H9 (cell line): ENCODE results near the gene ITGB3. TPM values are rescaled to one million over a fixed set of nuclear protein-coding genes. Genes with fewer than 3 reads are reported as not detected.

Experiments used
- DNase-seq: peaks from one replicate; pipeline ENCODE4 v3.0.0-alpha.2; 2017
- H2AFZ ChIP-seq: one replicate; pipeline ENCODE4 v1.6.1; 2013; ENCODE audit warnings: mild to moderate bottlenecking, low read length, control low read depth, moderate library complexity
- H2AK5ac ChIP-seq: 2 replicates; pipeline ENCODE4 v1.6.1; 2013; ENCODE audit warnings: low read length, control low read depth, mixed read lengths; ENCODE audit not compliant: insufficient read length
- H2BK120ac ChIP-seq: one replicate; pipeline ENCODE4 v1.6.1; 2013; ENCODE audit warnings: low read depth, mild to moderate bottlenecking, low read length, control low read depth, inconsistent platforms; ENCODE audit not compliant: poor library complexity, severe bottlenecking
- H2BK12ac ChIP-seq: 2 replicates; pipeline ENCODE4 v1.6.1; 2013; ENCODE audit warnings: low read length, control low read depth, mixed read lengths, low read depth; ENCODE audit not compliant: insufficient read length
- H2BK15ac ChIP-seq: 2 replicates; pipeline ENCODE4 v1.6.1; 2013; ENCODE audit warnings: low read depth, low read length, control low read depth
- H2BK20ac ChIP-seq: one replicate; pipeline ENCODE4 v1.6.1; 2013; ENCODE audit warnings: low read depth, mild to moderate bottlenecking, low read length, control low read depth, inconsistent platforms; ENCODE audit not compliant: poor library complexity, severe bottlenecking
- H2BK5ac ChIP-seq: 2 replicates; pipeline ENCODE4 v1.6.1; 2013; ENCODE audit warnings: low read length, control low read depth, mixed read lengths; ENCODE audit not compliant: insufficient read length
- H3K14ac ChIP-seq: 2 replicates; pipeline ENCODE4 v1.6.1; 2013; ENCODE audit warnings: low read length, control low read depth; ENCODE audit not compliant: insufficient read depth
- H3K18ac ChIP-seq: 2 replicates; pipeline ENCODE4 v1.6.1; 2013; ENCODE audit warnings: low read depth, mild to moderate bottlenecking, mixed read lengths, low read length, control low read depth; ENCODE audit not compliant: insufficient read length
- H3K23ac ChIP-seq: 2 replicates; pipeline ENCODE4 v1.6.1; 2013; ENCODE audit warnings: low read length, control low read depth, mixed read lengths, low read depth; ENCODE audit not compliant: insufficient read length
- H3K23me2 ChIP-seq: 2 replicates; pipeline ENCODE4 v1.6.1; 2013; ENCODE audit warnings: low read depth, mild to moderate bottlenecking, mixed read lengths, low read length, control low read depth; ENCODE audit not compliant: insufficient read length, poor library complexity, severe bottlenecking
- H3K27ac ChIP-seq: 2 replicates; pipeline ENCODE4 v1.5.1; 2013; ENCODE audit warnings: low read length, control low read depth, mixed read lengths, low read depth; ENCODE audit not compliant: insufficient read length
- H3K27me3 ChIP-seq: 2 replicates; pipeline ENCODE4 v1.6.1; 2013; ENCODE audit warnings: low read length, control low read depth, inconsistent platforms; ENCODE audit not compliant: insufficient read depth
- H3K4ac ChIP-seq: 2 replicates; pipeline ENCODE4 v1.6.1; 2013; ENCODE audit warnings: low read depth, mild to moderate bottlenecking, control low read depth, inconsistent platforms, low read length, moderate library complexity
- H3K4me1 ChIP-seq: 2 replicates; pipeline ENCODE4 v1.6.1; 2013; ENCODE audit warnings: low read length, control low read depth, inconsistent platforms; ENCODE audit not compliant: insufficient read depth
- H3K4me2 ChIP-seq: 2 replicates; pipeline ENCODE4 v1.6.1; 2013; ENCODE audit warnings: low read length, control low read depth, mixed read lengths; ENCODE audit not compliant: insufficient read length, insufficient read depth
- H3K56ac ChIP-seq: 2 replicates; pipeline ENCODE4 v1.6.1; 2013; ENCODE audit warnings: low read depth, mild to moderate bottlenecking, mixed read lengths, low read length, control low read depth; ENCODE audit not compliant: insufficient read length
- H3K79me1 ChIP-seq: 2 replicates; pipeline ENCODE4 v1.6.1; 2013; ENCODE audit warnings: low read depth, mild to moderate bottlenecking, moderate library complexity, low read length, control low read depth, inconsistent platforms; ENCODE audit not compliant: insufficient read depth, poor library complexity, severe bottlenecking
- H3K79me2 ChIP-seq: 2 replicates; pipeline ENCODE4 v1.6.1; 2013; ENCODE audit warnings: low read length, control low read depth, inconsistent platforms; ENCODE audit not compliant: insufficient read depth
- H3K9ac ChIP-seq: 2 replicates; pipeline ENCODE4 v1.6.1; 2013; ENCODE audit warnings: low read length, control low read depth, mixed read lengths; ENCODE audit not compliant: insufficient read length; ENCODE audit errors: extremely low read depth
- H3K9me3 ChIP-seq: one replicate; pipeline ENCODE4 v1.6.1; 2013; ENCODE audit warnings: low read depth, low read length, inconsistent platforms; ENCODE audit not compliant: control insufficient read depth
- H3T11ph ChIP-seq: one replicate; pipeline ENCODE4 v1.6.1; 2013; ENCODE audit warnings: mild to moderate bottlenecking, low read length, control low read depth, inconsistent platforms
- H4K20me1 ChIP-seq: one replicate; pipeline ENCODE4 v1.6.1; 2013; ENCODE audit not compliant: control insufficient read depth, insufficient read length, insufficient read depth
- H4K5ac ChIP-seq: 2 replicates; pipeline ENCODE4 v1.6.1; 2013; ENCODE audit warnings: low read depth, mild to moderate bottlenecking, mixed read lengths, low read length, control low read depth; ENCODE audit not compliant: insufficient read length
- H4K8ac ChIP-seq: replicated peaks from 2 replicates; pipeline ENCODE4 v1.6.1; 2013; ENCODE audit warnings: low read length, control low read depth, mixed read lengths, low read depth; ENCODE audit not compliant: insufficient read length
- H4K91ac ChIP-seq: 2 replicates; pipeline ENCODE4 v1.6.1; 2013; ENCODE audit warnings: low read depth, mild to moderate bottlenecking, moderate library complexity, mixed read lengths, low read length, control low read depth; ENCODE audit not compliant: insufficient read length
- H3K27ac Mint-ChIP-seq, 3 experiments: 2 replicates in 2 of 3; 3 replicates in 1 of 3; pipeline ENCODE4 v1.8.0; 2020 to 2021; ENCODE audit warnings: mixed read lengths in 3 of 3, mild to moderate bottlenecking in 1 of 3, moderate library complexity in 1 of 3
- H3K27me3 Mint-ChIP-seq: 2 replicates; pipeline ENCODE4 v1.8.0; 2021; ENCODE audit warnings: low read depth, mild to moderate bottlenecking, moderate library complexity, mixed read lengths
- H3K36me3 Mint-ChIP-seq, 3 experiments: 2 replicates in 2 of 3; 3 replicates in 1 of 3; pipeline ENCODE4 v1.8.0; 2020 to 2021; ENCODE audit warnings: low read depth in 3 of 3, mixed read lengths in 3 of 3; ENCODE audit not compliant: insufficient read depth in 1 of 3
- H3K4me1 Mint-ChIP-seq, 2 experiments: 2 replicates each; pipeline ENCODE4 v1.8.0; 2020; ENCODE audit warnings: mixed read lengths in 2 of 2
- H3K4me3 Mint-ChIP-seq, 2 experiments: 2 replicates in 1 of 2; 3 replicates in 1 of 2; pipeline ENCODE4 v1.8.0; 2020 to 2021; ENCODE audit warnings: mild to moderate bottlenecking in 2 of 2, mixed read lengths in 2 of 2, moderate library complexity in 1 of 2
- H3K9me3 Mint-ChIP-seq, 2 experiments: 2 replicates in 1 of 2; 3 replicates in 1 of 2; pipeline ENCODE4 v1.8.0; 2020; ENCODE audit warnings: mild to moderate bottlenecking in 2 of 2, mixed read lengths in 2 of 2, moderate library complexity in 1 of 2
- WGBS: extraction: QIAGEN DNeasy Blood & Tissue Kit; methylation state at CpG from one replicate; pipeline ENCODE4 v1.1.7; 2013; ENCODE audit warnings: missing lambda C conversion rate, low lambda C conversion rate, mixed read lengths; ENCODE audit not compliant: insufficient read length; ENCODE audit errors: extremely low coverage; 5-methylcytosine and 5-hydroxymethylcytosine counted together
- total RNA-seq: library from RNA; stranded (reverse); gene quantifications from 2 replicates; pipeline ENCODE4 v1.2.1, GENCODE V29; 2021
- TF ChIP-seq, protein P1 (sequence below): fragments of 200-600 bp; sonication (generic); conservative IDR thresholded peaks from 3 replicates; pipeline ENCODE4 v1.8.0; 2021; ENCODE audit warnings: antibody characterized with exemption, mild to moderate bottlenecking

Gene ITGB3
- total RNA-seq, 1 experiment from 2014 or later, result not detected

- H3K27ac ChIP-seq, result no peak overlapping the region
- no peak overlapping the region for H2BK15ac ChIP-seq
- no peaks in the 10 kb centered on the region for H3K9me3 ChIP-seq
- peak overlapping the region; percentile 42 for H2AFZ ChIP-seq
- 0 out of 2 replicates have a peak overlapping the region, but pooled peaks have one; percentile 41 for H3K14ac ChIP-seq
- no peak overlapping the region for H3K18ac ChIP-seq
- H3K4me1 ChIP-seq, result peaks cover 10% of the 10 kb centered on the region
- no peak overlapping the region for H2BK12ac ChIP-seq
- DNase-seq, result peak; percentile 59
- WGBS, result 100% methylated on average over 1 of the region's 9 CpGs
- no peaks in the 10 kb centered on the region for H3K23me2 ChIP-seq
- H4K91ac ChIP-seq, result no peak overlapping the region
- TF ChIP-seq, protein P1, sequence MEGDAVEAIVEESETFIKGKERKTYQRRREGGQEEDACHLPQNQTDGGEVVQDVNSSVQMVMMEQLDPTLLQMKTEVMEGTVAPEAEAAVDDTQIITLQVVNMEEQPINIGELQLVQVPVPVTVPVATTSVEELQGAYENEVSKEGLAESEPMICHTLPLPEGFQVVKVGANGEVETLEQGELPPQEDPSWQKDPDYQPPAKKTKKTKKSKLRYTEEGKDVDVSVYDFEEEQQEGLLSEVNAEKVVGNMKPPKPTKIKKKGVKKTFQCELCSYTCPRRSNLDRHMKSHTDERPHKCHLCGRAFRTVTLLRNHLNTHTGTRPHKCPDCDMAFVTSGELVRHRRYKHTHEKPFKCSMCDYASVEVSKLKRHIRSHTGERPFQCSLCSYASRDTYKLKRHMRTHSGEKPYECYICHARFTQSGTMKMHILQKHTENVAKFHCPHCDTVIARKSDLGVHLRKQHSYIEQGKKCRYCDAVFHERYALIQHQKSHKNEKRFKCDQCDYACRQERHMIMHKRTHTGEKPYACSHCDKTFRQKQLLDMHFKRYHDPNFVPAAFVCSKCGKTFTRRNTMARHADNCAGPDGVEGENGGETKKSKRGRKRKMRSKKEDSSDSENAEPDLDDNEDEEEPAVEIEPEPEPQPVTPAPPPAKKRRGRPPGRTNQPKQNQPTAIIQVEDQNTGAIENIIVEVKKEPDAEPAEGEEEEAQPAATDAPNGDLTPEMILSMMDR, result no peak
- H3K23ac ChIP-seq, result no peak overlapping the region
- H3K9ac ChIP-seq, result no peak overlapping the region
- H3K4ac ChIP-seq, result no peak overlapping the region
- no peak overlapping the region for H2BK5ac ChIP-seq
- Mint-ChIP-seq H3K4me3 (no peak overlapping the region), H3K4me1 (peaks cover 14 to 26% of the 10 kb centered on the region in 2 experiments), H3K9me3 (no peaks in the 10 kb centered on the region), H3K36me3 (no peaks in the 10 kb centered on the region), H3K27me3 (peaks cover 1% of the 10 kb centered on the region), H3K27ac (0 out of 7 replicates have a peak overlapping the region, but pooled peaks of 1 of the 3 experiments have one; percentile 2)
- no peaks in the 10 kb centered on the region; the same call in 1 of the 2 replicates for H3K27me3 ChIP-seq
- no peaks in the 10 kb centered on the region for H4K20me1 ChIP-seq
- no peak overlapping the region for H4K5ac ChIP-seq
- no peak overlapping the region for H2AK5ac ChIP-seq
- no peak overlapping the region for H3K4me2 ChIP-seq
- H2BK20ac ChIP-seq, result no peak overlapping the region
- no peak overlapping the region for H3K56ac ChIP-seq
- H3K79me1 ChIP-seq, result no peaks in the 10 kb centered on the region
- no peak overlapping the region for H2BK120ac ChIP-seq
- H3T11ph ChIP-seq, result no peak overlapping the region
- H3K79me2 ChIP-seq, result no peaks in the 10 kb centered on the region
- H4K8ac ChIP-seq, result no peak overlapping the region
These were observed 48.1 kb upstream of the ITGB3 start for GRCh38 chr17:47205419-47205963.
